SU-DHL-6 (cell line): Measurements from ENCODE around the gene ITGB2.
"Not testable (repeated sequence)": the region's sequence is repeated elsewhere in the genome, so short reads cannot be mapped to it uniquely, and the experiment has no call there.

Source experiments
- H2AFZ ChIP-seq: fragments of 200-600 bp; sonication (generic); 2 replicates; pipeline ENCODE4 v1.6.1; 2014; ENCODE audit warnings: low read depth, mild to moderate bottlenecking, moderate library complexity, mixed read lengths, antibody characterized with exemption, low read length; ENCODE audit not compliant: severe bottlenecking
- H3F3A ChIP-seq: fragments of 200-600 bp; shearing (Covaris generic); 2 replicates; pipeline ENCODE4 v1.6.0; 2016; ENCODE audit warnings: antibody characterized with exemption, mild to moderate bottlenecking; ENCODE audit not compliant: insufficient read depth
- H3K27ac ChIP-seq: fragments of 200-600 bp; sonication (generic); 2 replicates; pipeline ENCODE4 v1.5.1; 2016; ENCODE audit warnings: low read depth, mild to moderate bottlenecking, low read length, moderate library complexity, mixed read lengths
- H3K27me3 ChIP-seq: fragments of 200-600 bp; sonication (generic), shearing (Covaris generic); 2 replicates; pipeline ENCODE4 v1.6.0; 2014; ENCODE audit warnings: mild to moderate bottlenecking, low read length
- H3K36me3 ChIP-seq: fragments of 200-600 bp; sonication (generic); 2 replicates; pipeline ENCODE4 v1.6.1; 2014; ENCODE audit warnings: mild to moderate bottlenecking, low read length, mixed read lengths
- H3K4me2 ChIP-seq: fragments of 300-600, 200-600 bp; shearing (Covaris generic), sonication (generic); 2 replicates; pipeline ENCODE4 v1.6.0; 2014; ENCODE audit warnings: low read length, low read depth, mild to moderate bottlenecking; ENCODE audit not compliant: poor library complexity, severe bottlenecking
- H3K4me3 ChIP-seq: fragments of 200-600 bp; sonication (generic); 2 replicates; pipeline ENCODE4 v1.5.1; 2014; ENCODE audit warnings: antibody characterized with exemption, low read length, mild to moderate bottlenecking, mixed read lengths; ENCODE audit not compliant: insufficient read depth, poor library complexity, severe bottlenecking
- H3K79me2 ChIP-seq: fragments of 200-600 bp; sonication (generic); 2 replicates; pipeline ENCODE4 v1.6.1; 2014; ENCODE audit warnings: mild to moderate bottlenecking, low read length, moderate library complexity; ENCODE audit not compliant: insufficient read depth
- H3K9ac ChIP-seq: fragments of 200-600 bp; sonication (generic); 2 replicates; pipeline ENCODE4 v1.7.0; 2014; ENCODE audit warnings: mild to moderate bottlenecking, low read length
- H3K9me2 ChIP-seq: fragments of 200-600 bp; sonication (generic); replicated peaks from 2 replicates; pipeline ENCODE4 v1.6.1; 2014; ENCODE audit warnings: low read length; ENCODE audit not compliant: insufficient read depth
- H3K9me3 ChIP-seq: fragments of 200-600 bp; sonication (generic); 2 replicates; pipeline ENCODE4 v1.6.1; 2014; ENCODE audit warnings: low read length, mixed read lengths; ENCODE audit not compliant: insufficient read depth
- H4K20me1 ChIP-seq: fragments of 200-600 bp; sonication (generic); 2 replicates; pipeline ENCODE4 v1.6.1; 2014; ENCODE audit warnings: low read depth, mild to moderate bottlenecking, antibody characterized with exemption, low read length, moderate library complexity, mixed read lengths
- EZH2phosphoT487 ChIP-seq: fragments of 200-600 bp; sonication (generic), shearing (Covaris generic); conservative IDR thresholded peaks from 2 replicates; pipeline ENCODE4 v1.6.1; 2018; ENCODE audit warnings: mild to moderate bottlenecking, antibody characterized with exemption, low read length, moderate library complexity, mixed read lengths
- TF ChIP-seq, protein P1 (sequence below): fragments of 200-600 bp; sonication (generic); IDR thresholded peaks from one replicate; pipeline ENCODE4 v1.5.1; 2017; ENCODE audit warnings: antibody characterized with exemption, mild to moderate bottlenecking, low read length, moderate library complexity; ENCODE audit not compliant: insufficient read depth, poor library complexity, severe bottlenecking

Gene ITGB2

DNA sequence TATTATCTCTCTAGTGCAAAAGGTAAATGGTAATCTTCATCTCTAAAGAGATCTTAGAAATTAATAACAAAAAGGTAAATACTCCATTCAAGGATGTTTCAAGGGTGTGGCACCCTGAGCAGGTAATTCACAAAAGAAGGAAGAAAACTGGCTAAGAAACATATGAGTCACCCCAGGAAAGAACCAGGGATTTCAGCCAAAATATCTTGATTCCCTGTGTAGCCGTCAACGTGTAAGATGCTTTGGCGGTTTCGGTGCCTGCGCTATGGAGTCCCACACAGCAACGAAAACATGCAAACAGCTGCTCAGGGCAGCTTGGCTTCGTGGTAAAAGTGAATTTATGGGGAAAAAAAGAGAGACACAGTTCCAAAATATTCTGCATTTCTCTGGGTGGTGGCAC lies 3.7 kb downstream of the ITGB2 start:
- no peak overlapping the region for H3K9ac ChIP-seq
- no peaks in the 10 kb centered on the region for H3K36me3 ChIP-seq
- H4K20me1 ChIP-seq = no peaks in the 10 kb centered on the region
- no peak overlapping the region for H3K27ac ChIP-seq
- H3K4me3 ChIP-seq = no peak overlapping the region
- no peaks in the 10 kb centered on the region for H3K9me3 ChIP-seq
- TF ChIP-seq, protein P1, sequence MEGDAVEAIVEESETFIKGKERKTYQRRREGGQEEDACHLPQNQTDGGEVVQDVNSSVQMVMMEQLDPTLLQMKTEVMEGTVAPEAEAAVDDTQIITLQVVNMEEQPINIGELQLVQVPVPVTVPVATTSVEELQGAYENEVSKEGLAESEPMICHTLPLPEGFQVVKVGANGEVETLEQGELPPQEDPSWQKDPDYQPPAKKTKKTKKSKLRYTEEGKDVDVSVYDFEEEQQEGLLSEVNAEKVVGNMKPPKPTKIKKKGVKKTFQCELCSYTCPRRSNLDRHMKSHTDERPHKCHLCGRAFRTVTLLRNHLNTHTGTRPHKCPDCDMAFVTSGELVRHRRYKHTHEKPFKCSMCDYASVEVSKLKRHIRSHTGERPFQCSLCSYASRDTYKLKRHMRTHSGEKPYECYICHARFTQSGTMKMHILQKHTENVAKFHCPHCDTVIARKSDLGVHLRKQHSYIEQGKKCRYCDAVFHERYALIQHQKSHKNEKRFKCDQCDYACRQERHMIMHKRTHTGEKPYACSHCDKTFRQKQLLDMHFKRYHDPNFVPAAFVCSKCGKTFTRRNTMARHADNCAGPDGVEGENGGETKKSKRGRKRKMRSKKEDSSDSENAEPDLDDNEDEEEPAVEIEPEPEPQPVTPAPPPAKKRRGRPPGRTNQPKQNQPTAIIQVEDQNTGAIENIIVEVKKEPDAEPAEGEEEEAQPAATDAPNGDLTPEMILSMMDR = no peak
- TF ChIP-seq EZH2phosphoT487 = no peak
- H3K27me3 ChIP-seq = no peaks in the 10 kb centered on the region
- H3K4me2 ChIP-seq = no peak overlapping the region
- H3F3A ChIP-seq = no peaks in the 10 kb centered on the region
- no peaks in the 10 kb centered on the region for H3K79me2 ChIP-seq
- H2AFZ ChIP-seq = no peak overlapping the region
- H3K9me2 ChIP-seq = no peaks in the 10 kb centered on the region

DNA sequence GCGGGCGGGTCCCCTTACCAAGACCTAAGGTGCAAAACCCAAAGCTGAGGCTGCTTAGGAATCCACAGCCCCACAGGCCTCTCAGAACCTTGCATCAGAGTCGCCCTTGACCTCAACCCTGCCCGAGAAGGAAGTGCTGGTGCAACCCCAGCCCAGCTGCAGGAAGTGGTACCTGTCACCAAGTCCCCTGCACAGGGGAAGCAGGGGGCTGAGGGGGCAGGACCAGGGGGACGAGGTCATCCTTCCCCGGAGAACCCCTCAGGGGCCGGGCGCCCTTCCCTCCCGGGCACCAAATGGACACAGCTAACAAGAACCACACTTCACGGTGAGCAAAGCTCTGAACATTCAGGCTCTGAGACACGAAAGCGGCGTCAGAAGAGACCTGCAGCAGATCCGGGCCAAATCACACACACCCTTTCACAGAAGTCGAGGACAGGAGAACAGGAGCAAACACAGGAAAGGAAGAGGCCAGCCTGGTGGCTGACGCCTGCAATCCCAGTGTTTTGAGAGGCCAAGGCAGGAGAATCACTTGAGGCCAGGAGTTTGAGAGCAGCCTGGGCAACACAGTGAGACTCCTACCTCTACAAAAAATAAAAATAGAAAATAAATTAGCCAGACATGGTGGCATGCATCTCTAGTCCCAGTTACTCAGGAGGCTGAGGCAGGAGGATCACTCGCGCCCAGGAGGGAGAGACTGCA lies 6.4 kb downstream of the ITGB2 start:
- Histone ChIP-seq H3K9me3 (no peaks in the 10 kb centered on the region), H3K9me2 (no peaks in the 10 kb centered on the region), H3K36me3 (no peaks in the 10 kb centered on the region), H3K79me2 (no peaks in the 10 kb centered on the region), H2AFZ (no peak overlapping the region), H4K20me1 (no peaks in the 10 kb centered on the region), H3K9ac (no peak overlapping the region), H3K27me3 (no peaks in the 10 kb centered on the region), H3F3A (no peaks in the 10 kb centered on the region), H3K4me3 (no peak overlapping the region), H3K27ac (no peak overlapping the region), H3K4me2 (no peak overlapping the region)
- TF ChIP-seq, protein P1 = no peak
- TF ChIP-seq EZH2phosphoT487 = no peak

DNA sequence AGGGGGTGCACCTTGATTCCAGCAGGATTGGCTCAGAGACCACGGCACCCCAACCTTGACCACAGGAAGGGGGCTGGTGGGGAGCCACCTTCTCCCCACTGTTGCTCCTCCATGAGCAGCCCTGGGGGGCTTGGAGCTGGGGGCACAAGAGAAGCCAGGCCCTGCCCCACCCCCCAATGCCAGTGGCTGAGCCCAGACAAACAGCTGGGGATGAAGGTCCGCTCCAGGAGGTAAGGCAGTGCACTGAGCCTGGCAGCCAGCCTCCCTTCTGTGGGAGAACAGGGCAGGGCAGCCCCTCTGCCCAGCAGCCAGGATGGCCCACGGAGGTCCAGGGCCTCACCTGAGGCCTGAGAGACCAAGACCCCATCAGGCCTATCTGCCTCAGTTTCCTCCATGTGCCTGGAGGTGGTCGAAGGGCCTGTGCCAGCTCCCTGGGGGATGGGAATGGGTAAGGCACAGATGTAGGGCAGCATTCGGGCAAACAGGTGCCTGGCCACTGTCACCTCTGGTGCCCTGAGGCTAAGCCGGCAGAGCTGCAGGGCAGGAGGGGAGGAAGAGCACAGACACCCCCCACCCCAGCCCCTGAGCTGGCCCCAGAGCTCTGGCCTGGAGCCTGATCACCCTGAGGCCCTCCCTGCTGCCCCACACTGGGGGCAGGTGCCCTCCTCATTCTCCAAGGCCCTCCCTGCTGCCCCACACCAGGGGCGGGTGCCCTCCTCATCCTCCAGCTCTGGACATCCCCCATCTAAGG lies 7.1 kb downstream of the ITGB2 start:
- no peak overlapping the region for H3K27ac ChIP-seq
- no peaks in the 10 kb centered on the region for H3K27me3 ChIP-seq
- H4K20me1 ChIP-seq = no peaks in the 10 kb centered on the region
- no peaks in the 10 kb centered on the region for H3K9me2 ChIP-seq
- H3F3A ChIP-seq = no peaks in the 10 kb centered on the region
- no peaks in the 10 kb centered on the region for H3K36me3 ChIP-seq
- H3K9me3 ChIP-seq = no peaks in the 10 kb centered on the region
- H3K79me2 ChIP-seq = no peaks in the 10 kb centered on the region
- TF ChIP-seq, protein P1 = no peak
- TF ChIP-seq EZH2phosphoT487 = no peak
- no peak overlapping the region for H2AFZ ChIP-seq
- no peak overlapping the region for H3K4me3 ChIP-seq
- H3K4me2 ChIP-seq = no peak overlapping the region
- no peak overlapping the region for H3K9ac ChIP-seq

DNA sequence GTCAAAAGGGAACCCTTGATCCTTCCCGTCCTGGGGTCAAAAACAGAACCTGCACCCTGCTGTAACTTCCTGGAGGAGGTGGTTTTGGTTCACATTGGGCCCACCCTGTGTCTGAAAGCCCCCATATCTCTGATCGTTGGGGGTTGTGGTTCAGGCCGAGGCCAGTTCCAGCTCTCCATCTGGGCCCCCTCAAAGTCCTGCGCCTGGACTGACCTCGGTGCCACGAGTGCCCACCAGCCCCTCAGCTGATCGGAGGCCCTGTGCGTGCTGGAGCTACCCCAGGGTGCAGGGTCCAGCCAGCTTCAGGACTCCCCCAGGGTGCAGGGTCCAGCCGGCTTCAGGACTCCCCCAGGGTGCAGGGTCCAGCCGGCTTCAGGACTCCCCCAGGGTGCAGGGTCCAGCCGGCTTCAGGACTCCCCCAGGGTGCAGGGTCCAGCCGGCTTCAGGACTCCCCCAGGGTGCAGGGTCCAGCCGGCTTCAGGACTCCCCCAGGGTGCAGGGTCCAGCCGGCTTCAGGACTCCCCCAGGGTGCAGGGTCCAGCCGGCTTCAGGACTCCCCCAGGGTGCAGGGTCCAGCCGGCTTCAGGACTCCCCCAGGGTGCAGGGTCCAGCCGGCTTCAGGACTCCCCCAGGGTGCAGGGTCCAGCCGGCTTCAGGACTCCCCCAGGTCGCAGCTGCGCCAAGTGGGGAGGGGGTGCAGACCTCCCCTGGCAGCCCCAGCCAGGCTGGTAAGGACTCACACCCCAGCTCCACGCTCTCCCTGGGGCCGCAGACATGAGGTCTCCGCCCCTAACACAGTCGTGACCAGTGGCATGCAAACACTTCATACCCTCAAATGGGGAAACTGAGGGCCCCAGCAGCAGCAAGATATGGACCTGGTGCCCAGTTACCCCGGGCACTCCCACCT lies 7.9 kb downstream of the ITGB2 start:
- H3K27me3 ChIP-seq, H2AFZ ChIP-seq, H3K79me2 ChIP-seq, H3K36me3 ChIP-seq, H3K4me3 ChIP-seq, H3K9me3 ChIP-seq, H3K9ac ChIP-seq, H3F3A ChIP-seq, H3K9me2 ChIP-seq, H4K20me1 ChIP-seq, H3K27ac ChIP-seq, H3K4me2 ChIP-seq: not testable (repeated sequence)
